CD4-positive, alpha-beta T cell (primary cell): ENCODE results near the gene FAM167B. TPM values are rescaled to one million over a fixed set of nuclear protein-coding genes. Genes with fewer than 3 reads are reported as not detected.

Source experiments
- ATAC-seq: fragments of 200-7000 bp; cut with Tn5 transposase; one replicate; pipeline ENCODE4 v1.10.0; 2022; ENCODE audit warnings: mild to moderate bottlenecking; ENCODE audit not compliant: poor library complexity
- CTCF ChIA-PET: fragments of 350-600 bp; sonication (Branson Sonifier 250); formaldehyde crosslinking; loops from one replicate; lab custom pipeline; 2021; ENCODE audit warnings: antibody characterized with exemption, inconsistent platforms; lab: Charles Lee
- POLR2A ChIA-PET: fragments of 350-600 bp; sonication (Branson Sonifier 250); formaldehyde crosslinking; loops from one replicate; lab custom pipeline; 2021; ENCODE audit warnings: antibody characterized with exemption, inconsistent platforms; lab: Charles Lee
- DNase-seq, 14 experiments: peaks; one replicate each; pipeline ENCODE4 v3.0.0-alpha.2; 2013 to 2020; ENCODE audit warnings: mixed read lengths in 2 of 14
- H3K27ac ChIP-seq, 2 donors: one replicate each; pipeline versions ENCODE4 v1.5.1 to v1.7.0; 2013; ENCODE audit warnings: low read length in 2 of 2, low read depth in 1 of 2, mild to moderate bottlenecking in 1 of 2
- H3K27me3 ChIP-seq, 2 experiments: 1 replicate in 1 of 2; 2 replicates in 1 of 2; pipeline versions ENCODE4 v1.6.1 to v1.7.0; 2013; ENCODE audit warnings: low read length in 2 of 2, control low read depth in 1 of 2, mild to moderate bottlenecking in 1 of 2, moderate library complexity in 1 of 2; ENCODE audit not compliant: insufficient read depth in 2 of 2, control insufficient read depth in 1 of 2
- H3K36me3 ChIP-seq: one replicate; pipeline ENCODE4 v1.6.1; 2013; ENCODE audit warnings: low read length, control low read depth; ENCODE audit not compliant: insufficient read depth
- H3K4me1 ChIP-seq: one replicate; pipeline ENCODE4 v1.6.1; 2013; ENCODE audit warnings: low read length, control low read depth; ENCODE audit not compliant: insufficient read depth
- H3K4me3 ChIP-seq: one replicate; pipeline ENCODE4 v1.5.1; 2013; ENCODE audit warnings: mild to moderate bottlenecking, low read length, moderate library complexity
- H3K9me3 ChIP-seq, 2 experiments: 1 replicate in 1 of 2; 2 replicates in 1 of 2; pipeline versions ENCODE4 v1.6.1 to v1.7.0; 2013; ENCODE audit warnings: low read length in 2 of 2, mild to moderate bottlenecking in 2 of 2, control low read depth in 1 of 2, moderate library complexity in 1 of 2; ENCODE audit not compliant: control insufficient read depth in 1 of 2, insufficient read depth in 1 of 2
- H3K27ac Mint-ChIP-seq: one replicate; pipeline ENCODE4 v1.8.0; 2020; ENCODE audit warnings: mixed read lengths
- H3K27me3 Mint-ChIP-seq: one replicate; pipeline ENCODE4 v1.8.0; 2021; ENCODE audit warnings: mixed read lengths
- H3K36me3 Mint-ChIP-seq: one replicate; pipeline ENCODE4 v1.8.0; 2021; ENCODE audit warnings: low read depth, mixed read lengths
- H3K4me1 Mint-ChIP-seq: one replicate; pipeline ENCODE4 v1.8.0; 2021; ENCODE audit warnings: low read depth, mixed read lengths
- H3K4me3 Mint-ChIP-seq: one replicate; pipeline ENCODE4 v1.8.0; 2020; ENCODE audit warnings: mild to moderate bottlenecking, mixed read lengths
- H3K9me3 Mint-ChIP-seq: one replicate; pipeline ENCODE4 v1.8.0; 2020; ENCODE audit warnings: mixed read lengths
- CTCF ChIP-seq: fragments of 200-600 bp; IDR thresholded peaks from one replicate; pipeline ENCODE4 v1.8.0; 2022; ENCODE audit warnings: antibody characterized with exemption, mild to moderate bottlenecking
- intact Hi-C, 2 experiments: fragments of 100-400 bp; cut with DNase I in 1 of 2; cut with micrococcal nuclease in 1 of 2; formaldehyde crosslinking; loops; one replicate each; pipeline versions ENCODE4 v1.15.1 to v1.9.0; 2023 to 2025; cut with DNase I, micrococcal nuclease
- total RNA-seq, 174 experiments: library from RNA in 2 of 174; stranded (reverse) in 2 of 174; gene quantifications; one replicate each; pipeline ENCODE4 v1.2.3 and lab custom pipeline; 2021 to 2026

FAM167B gene
- total RNA-seq, 2 experiments from 2014 or later = 0.38 to 0.45 TPM

- peaks cover 11% of the 10 kb centered on the region for H3K36me3 Mint-ChIP-seq
- Histone ChIP-seq H3K9me3 (no peaks in the 10 kb centered on the region), H3K4me1 (peaks cover 3% of the 10 kb centered on the region), H3K27me3 (no peaks in the 10 kb centered on the region), H3K27ac (no peak overlapping the region), H3K36me3 (peaks cover 27% of the 10 kb centered on the region), H3K4me3 (no peak overlapping the region)
- no peak for TF ChIP-seq CTCF
- H3K9me3 Mint-ChIP-seq = no peaks in the 10 kb centered on the region
- no peak for ATAC-seq
- no peak overlapping the region for H3K27ac Mint-ChIP-seq
- H3K4me3 Mint-ChIP-seq = no peak overlapping the region
- peaks cover 4% of the 10 kb centered on the region for H3K4me1 Mint-ChIP-seq
- intact Hi-C loops = loop anchor here in 1 of 2 experiments (5.0 kb wide), 1 partner anchor 178 kb away; no protein-coding TSS in a partner anchor
- ChIA-PET CTCF (no interaction called here), POLR2A (no interaction called here)
- no peak for DNase-seq
- no peaks in the 10 kb centered on the region for H3K27me3 Mint-ChIP-seq
These were observed 12.2 kb upstream of the FAM167B start for GRCh38 chr1:32234792-32235191.

- peaks cover 25% of the 10 kb centered on the region for H3K4me1 Mint-ChIP-seq
- DNase-seq (no peak), ATAC-seq (no peak)
- TF ChIP-seq CTCF = no peak
- no peaks in the 10 kb centered on the region for H3K27me3 Mint-ChIP-seq
- Histone ChIP-seq H3K27ac (no peak overlapping the region), H3K4me3 (no peak overlapping the region), H3K4me1 (peaks cover 32% of the 10 kb centered on the region), H3K27me3 (no peaks in the 10 kb centered on the region), H3K9me3 (no peaks in the 10 kb centered on the region), H3K36me3 (no peaks in the 10 kb centered on the region)
- H3K27ac Mint-ChIP-seq = no peak overlapping the region
- no peaks in the 10 kb centered on the region for H3K9me3 Mint-ChIP-seq
- CTCF ChIA-PET = interaction anchor here (1.1 to 4.0 kb wide), 9 partner anchors 10 to 133 kb away, joined by 3 to 48 read pairs (median 10); partner anchors contain the start of genes HDAC1 and LCK
- POLR2A ChIA-PET = interaction anchor here (2.1 to 21.2 kb wide), 6 partner anchors 10 to 155 kb away, joined by 10 to 543 read pairs (median 22); partner anchors contain the start of genes BSDC1, LCK and MARCKSL1
- peaks cover 4% of the 10 kb centered on the region for H3K36me3 Mint-ChIP-seq
- H3K4me3 Mint-ChIP-seq = peak overlapping the region; percentile 94
- intact Hi-C loops = loop anchor here in 1 of 2 experiments (5.0 kb wide), 1 partner anchor 173 kb away; no protein-coding TSS in a partner anchor
These were observed 7.7 kb upstream of the FAM167B start for GRCh38 chr1:32239337-32239736.

GRCh38 chr1:32239790-32240139 is 7.3 kb upstream of the FAM167B start:
- H3K27ac ChIP-seq = no peak overlapping the region
- peaks cover 32% of the 10 kb centered on the region for H3K4me1 ChIP-seq
- peak overlapping the region; percentile 90 for H3K4me3 ChIP-seq
- Mint-ChIP-seq H3K4me3 (peak overlapping the region; percentile 94), H3K36me3 (peaks cover 4% of the 10 kb centered on the region), H3K9me3 (no peaks in the 10 kb centered on the region), H3K27me3 (no peaks in the 10 kb centered on the region), H3K27ac (peak overlapping the region; percentile 64), H3K4me1 (peaks cover 25% of the 10 kb centered on the region)
- no peak for TF ChIP-seq CTCF
- no peaks in the 10 kb centered on the region for H3K36me3 ChIP-seq
- ChIA-PET CTCF (interaction anchor here (0.8 to 4.0 kb wide), 22 partner anchors 10 to 132 kb away, joined by 3 to 48 read pairs (median 8); partner anchors contain the start of genes HDAC1, LCK and MARCKSL1), POLR2A (interaction anchor here (0.7 to 21.2 kb wide), 20 partner anchors 8 to 155 kb away, joined by 3 to 543 read pairs (median 7); partner anchors contain the start of genes BSDC1, CCDC28B, HDAC1 and LCK)
- H3K27me3 ChIP-seq = no peaks in the 10 kb centered on the region
- ATAC-seq (no peak), DNase-seq (no peak)
- intact Hi-C loops = loop anchor here (1.0 to 5.0 kb wide), 4 partner anchors 11 to 173 kb away; partner anchors contain the start of gene MARCKSL1 (in 1 of the 2)
- H3K9me3 ChIP-seq = no peaks in the 10 kb centered on the region
